Endothelial cell of umbilical vein (primary cell): Measurements from ENCODE around the gene OR52E1. TPM values are rescaled to one million over a fixed set of nuclear protein-coding genes. Genes with fewer than 3 reads are reported as not detected.

ENCODE experiments used
- BruUV-seq: library from RNA; stranded (reverse); fragments of 400-500 nt; replicated peaks from 2 replicates; lab custom pipeline; 2021; lab: Mats Ljungman, UMichigan
- CTCF ChIA-PET: fragments of 300-600, 350-600 bp; sonication (Branson Sonifier 250); formaldehyde crosslinking; loops from one replicate; lab custom pipeline; 2021; ENCODE audit warnings: antibody characterized with exemption, inconsistent platforms; lab: Charles Lee
- POLR2A ChIA-PET: fragments of 300-600, 350-600 bp; sonication (Branson Sonifier 250); formaldehyde crosslinking; loops from one replicate; lab custom pipeline; 2021; ENCODE audit warnings: antibody characterized with exemption, inconsistent platforms; lab: Charles Lee
- DNase-seq: peaks from one replicate; pipeline ENCODE4 v3.0.0-alpha.2; 2011; ENCODE audit warnings: low read depth, low spot score
- FAIRE-seq: peaks from 2 replicates; lab custom pipeline; 2011; peaks lifted over from hg19 to GRCh38; lab: Jason Lieb, UNC
- H2AFZ ChIP-seq: 2 replicates; pipeline ENCODE4 v1.6.0; 2012; ENCODE audit warnings: low read depth, low read length, control low read depth, inconsistent platforms
- H3K27ac ChIP-seq: 2 replicates; pipeline ENCODE4 v1.5.1; 2011; ENCODE audit warnings: low read depth, mild to moderate bottlenecking, control low read depth, low read length, moderate library complexity; ENCODE audit not compliant: insufficient read depth
- H3K27me3 ChIP-seq, 2 experiments: 2 replicates each; pipeline versions ENCODE4 v1.6.0 to v1.6.1; 2011; ENCODE audit warnings: low read length in 2 of 2, mixed read lengths in 1 of 2; ENCODE audit not compliant: control insufficient read depth in 2 of 2, insufficient read depth in 2 of 2
- H3K36me3 ChIP-seq, 2 experiments: 2 replicates in 1 of 2; 3 replicates in 1 of 2; pipeline ENCODE4 v1.5.1; 2011; ENCODE audit warnings: low read length in 2 of 2, mild to moderate bottlenecking in 1 of 2, moderate library complexity in 1 of 2; ENCODE audit not compliant: control insufficient read depth in 2 of 2, insufficient read depth in 2 of 2; ENCODE audit errors: extremely low read depth in 1 of 2
- H3K4me1 ChIP-seq: 3 replicates; pipeline ENCODE4 v1.5.1; 2011; ENCODE audit warnings: mild to moderate bottlenecking, low read length; ENCODE audit not compliant: control insufficient read depth, insufficient read depth; ENCODE audit errors: extremely low read depth
- H3K4me2 ChIP-seq: 2 replicates; pipeline ENCODE4 v1.6.1; 2011; ENCODE audit warnings: low read length, control low read depth, mixed read lengths; ENCODE audit not compliant: insufficient read depth
- H3K4me3 ChIP-seq, 3 experiments: fragments of 200-600 bp in 1 of 3; sonication (generic), shearing (Covaris generic) in 1 of 3; replicated peaks in 1 of 3; 2 replicates each; pipeline ENCODE4 v1.5.1; 2011 to 2016; ENCODE audit warnings: control low read depth in 3 of 3, low read length in 3 of 3, mild to moderate bottlenecking in 2 of 3, inconsistent platforms in 1 of 3, low read depth in 1 of 3, moderate library complexity in 1 of 3; ENCODE audit not compliant: insufficient read depth in 1 of 3
- H3K79me2 ChIP-seq: 2 replicates; pipeline ENCODE4 v1.6.0; 2012; ENCODE audit warnings: low read length, inconsistent platforms; ENCODE audit not compliant: control insufficient read depth, insufficient read depth
- H3K9ac ChIP-seq: replicated peaks from 2 replicates; pipeline ENCODE3; 2011; ENCODE audit warnings: low read length, control low read depth; ENCODE audit not compliant: insufficient read depth; ENCODE audit errors: extremely low read depth
- H3K9me1 ChIP-seq: replicated peaks from 3 replicates; pipeline ENCODE4 v1.6.0; 2011; ENCODE audit warnings: mild to moderate bottlenecking, low read length; ENCODE audit not compliant: control insufficient read depth, insufficient read depth; ENCODE audit errors: extremely low read depth
- H3K9me3 ChIP-seq: replicated peaks from 2 replicates; pipeline ENCODE4 v1.5.1; 2012; ENCODE audit warnings: low read length, inconsistent platforms; ENCODE audit not compliant: control insufficient read depth, insufficient read depth
- H4K20me1 ChIP-seq: replicated peaks from 2 replicates; pipeline ENCODE3; 2011; ENCODE audit warnings: mild to moderate bottlenecking, low read length; ENCODE audit not compliant: control insufficient read depth, insufficient read depth; ENCODE audit errors: extremely low read depth
- CTCF ChIP-seq, 2 donors: IDR thresholded peaks; 1 replicate in 1 of 2; 2 replicates in 1 of 2; pipeline ENCODE4 v1.5.1; 2011; ENCODE audit warnings: low read length in 2 of 2, mild to moderate bottlenecking in 2 of 2, moderate library complexity in 2 of 2, control low read depth in 1 of 2, inconsistent platforms in 1 of 2, low read depth in 1 of 2; ENCODE audit not compliant: insufficient read depth in 1 of 2; ENCODE audit errors: extremely low read depth in 1 of 2
- EZH2 ChIP-seq: IDR thresholded peaks from 2 replicates; pipeline ENCODE4 v1.6.1; 2012; ENCODE audit warnings: borderline replicate concordance, low read depth, mild to moderate bottlenecking, moderate library complexity, low read length, inconsistent platforms; ENCODE audit not compliant: severe bottlenecking
- FOS ChIP-seq: IDR thresholded peaks from 2 replicates; pipeline ENCODE4 v1.6.1; 2011; ENCODE audit warnings: mild to moderate bottlenecking, low read length, moderate library complexity, borderline replicate concordance; ENCODE audit not compliant: insufficient read depth
- GATA2 ChIP-seq: IDR thresholded peaks from 2 replicates; pipeline ENCODE4 v1.7.0; 2011; ENCODE audit warnings: low read depth, mild to moderate bottlenecking, moderate library complexity, mixed read lengths, low read length; ENCODE audit not compliant: insufficient read length, insufficient read depth
- JUN ChIP-seq: IDR thresholded peaks from 2 replicates; pipeline ENCODE4 v1.6.1; 2011; ENCODE audit warnings: borderline replicate concordance, low read depth; ENCODE audit not compliant: insufficient read length, insufficient read depth
- MAX ChIP-seq: IDR thresholded peaks from 2 replicates; pipeline ENCODE4 v1.6.1; 2011; ENCODE audit not compliant: insufficient read depth, insufficient read length
- MYC ChIP-seq: IDR thresholded peaks from one replicate; pipeline ENCODE4 v1.6.1; 2011; ENCODE audit warnings: mild to moderate bottlenecking, low read depth, low read length
- POLR2A ChIP-seq: IDR thresholded peaks from 2 replicates; pipeline ENCODE4 v1.6.1; 2012; ENCODE audit warnings: low read depth, mild to moderate bottlenecking, control low read depth, low read length
- POLR2AphosphoS5 ChIP-seq: IDR thresholded peaks from 2 replicates; pipeline ENCODE4 v1.6.1; 2012; ENCODE audit warnings: low read depth, mild to moderate bottlenecking, control low read depth, low read length, moderate library complexity; ENCODE audit not compliant: insufficient read depth
- dilution Hi-C: fragments of 300-500 bp; cut with MboI; formaldehyde crosslinking; loops from one replicate; pipeline ENCODE4 v1.15.0; 2019; ENCODE audit warnings: low sequenced_read_pairs; ENCODE audit not compliant: extremely low pct_ligation_motif_present
- intact Hi-C: fragments of 100-400 bp; cut with micrococcal nuclease; formaldehyde crosslinking; loops from one replicate; pipeline ENCODE4 v1.10.0; 2022
- polyA plus RNA-seq, 4 experiments: library from polyadenylated mRNA; depleted of rRNA in 3 of 4; stranded (reverse) in 3 of 4; unstranded in 1 of 4; fragments of >200 nt; gene quantifications; 2 replicates each; pipeline versions ENCODE4 v1.2.1 to v1.2.3, GENCODE V29; 2011 to 2012; ENCODE audit warnings: missing spikeins in 1 of 4
- total RNA-seq: library from RNA; stranded (reverse); gene quantifications from 2 replicates; pipeline ENCODE4 v1.2.3, GENCODE V29; 2021

Gene OR52E1
- total and polyA plus RNA-seq, 2 donors (not counting 3 experiments of a cell fraction or from before 2014, with no cell fraction given): not detected

- Histone ChIP-seq H3K27me3 (no peaks in the 10 kb centered on the region), H3K9me3 (no peaks in the 10 kb centered on the region), H3K79me2 (no peaks in the 10 kb centered on the region), H3K27ac (no peak overlapping the region), H3K9ac (no peak overlapping the region), H3K36me3 (no peaks in the 10 kb centered on the region), H3K4me3 (no peak overlapping the region), H4K20me1 (no peaks in the 10 kb centered on the region), H3K9me1 (no peaks in the 10 kb centered on the region), H3K4me1 (no peaks in the 10 kb centered on the region), H2AFZ (no peak overlapping the region), H3K4me2 (no peak overlapping the region)
- intact Hi-C loops (no loop called here), dilution Hi-C loops (no loop called here)
- TF ChIP-seq EZH2: no peak
- no peak for TF ChIP-seq POLR2A
- no peak for TF ChIP-seq POLR2AphosphoS5
- TF ChIP-seq MYC: no peak
- TF ChIP-seq GATA2: no peak
- TF ChIP-seq MAX: no peak
- no peak for TF ChIP-seq CTCF (IDR thresholded peaks at IDR 0.05; ENCODE audit: extremely low read depth in 1 of 2, insufficient read depth in 1 of 2, low read depth in 1 of 2, low read length in 2 of 2)
- TF ChIP-seq FOS: no peak
- TF ChIP-seq JUN: no peak
- BruUV-seq: no TSS peak
- POLR2A ChIA-PET: no interaction called here
- DNase-seq: no peak
- CTCF ChIA-PET: no interaction called here
- no peak for FAIRE-seq
These were observed 33.7 kb downstream of the OR52E1 start for GRCh38 chr11:5103066-5103465.
